Activated T-cell treated with anti-CD3 and anti-CD28 coated beads, Interleukin-2, amount 50 U/mL, for 72 hours (primary cell): ENCODE data around the gene CAPN10. TPM values are rescaled to one million over a fixed set of nuclear protein-coding genes. Genes with fewer than 3 reads are reported as not detected.

Experiments
- ATAC-seq, 2 donors: fragments of 150-1000 bp; cut with Tn5 transposase; replicated peaks in 1 of 2; 2 replicates each; pipeline ENCODE4 v1.10.0; 2021; ENCODE audit warnings: moderate library complexity in 2 of 2, mild to moderate bottlenecking in 1 of 2
- DNase-seq, 2 donors: peaks; one replicate each; pipeline ENCODE4 v3.0.0; 2021 to 2022; ENCODE audit warnings: mixed read lengths in 1 of 2
- H3K27ac Mint-ChIP-seq: one replicate; pipeline ENCODE4 v1.8.0; 2022; ENCODE audit warnings: mild to moderate bottlenecking, moderate library complexity, mixed read lengths
- H3K27me3 Mint-ChIP-seq: one replicate; pipeline ENCODE4 v1.8.0; 2022; ENCODE audit warnings: low read depth, mixed read lengths
- H3K36me3 Mint-ChIP-seq, 2 donors: one replicate each; pipeline ENCODE4 v1.8.0; 2022; ENCODE audit warnings: mixed read lengths in 2 of 2, mild to moderate bottlenecking in 1 of 2; ENCODE audit not compliant: insufficient read depth in 2 of 2
- H3K4me1 Mint-ChIP-seq: one replicate; pipeline ENCODE4 v1.8.0; 2022; ENCODE audit warnings: low read depth, mixed read lengths
- H3K4me3 Mint-ChIP-seq, 2 donors: one replicate each; pipeline ENCODE4 v1.8.0; 2022; ENCODE audit warnings: mild to moderate bottlenecking in 2 of 2, mixed read lengths in 2 of 2, moderate library complexity in 2 of 2
- H3K9me3 Mint-ChIP-seq, 2 donors: one replicate each; pipeline ENCODE4 v1.8.0; 2022; ENCODE audit warnings: mixed read lengths in 2 of 2
- total RNA-seq, 2 donors: library from RNA; stranded (reverse); gene quantifications; one replicate each; pipeline ENCODE4 v1.2.3, GENCODE V29; 2022

CAPN10 gene
- total RNA-seq, 2 donors from 2014 or later: 36.9 to 43.7 TPM

GRCh38 chr2:240566203-240567136, 20.1 kb upstream of the CAPN10 start:
- no peaks in the 10 kb centered on the region for H3K9me3 Mint-ChIP-seq
- DNase-seq: peak; percentile 97 to 98
- no peaks in the 10 kb centered on the region for H3K27me3 Mint-ChIP-seq
- peaks cover 76% of the 10 kb centered on the region for H3K4me1 Mint-ChIP-seq
- H3K27ac Mint-ChIP-seq: peak overlapping the region; percentile 96
- peak overlapping the region; percentile 94 to 97 for H3K4me3 Mint-ChIP-seq
- H3K36me3 Mint-ChIP-seq: peaks cover 14 to 16% of the 10 kb centered on the region in 2 donors
- peak; percentile 68 to 69 for ATAC-seq

- no peak for ATAC-seq
- DNase-seq: peak; percentile 35 to 52
- Mint-ChIP-seq H3K27me3 (no peaks in the 10 kb centered on the region), H3K4me3 (peak overlapping the region; percentile 94 to 97), H3K27ac (peak overlapping the region; percentile 84), H3K36me3 (peaks cover 10 to 14% of the 10 kb centered on the region in 2 donors), H3K4me1 (peaks cover 73% of the 10 kb centered on the region), H3K9me3 (no peaks in the 10 kb centered on the region)
Measured at GRCh38 chr2:240567137-240567871, 19.2 kb upstream of the CAPN10 start.

GRCh38 chr2:240567872-240568677, 18.5 kb upstream of the CAPN10 start, which contains the start of gene RNPEPL1:
Gene RNPEPL1, plus strand, starts transcription at chr2:240568484. Its CDS starts 103 bp downstream, at chr2:240568587.
- H3K27ac Mint-ChIP-seq: peak within 1 kb of the TSS; percentile 84
- H3K9me3 Mint-ChIP-seq: no peaks in the 10 kb centered on the region
- no peaks in the 10 kb centered on the region for H3K27me3 Mint-ChIP-seq
- peaks cover 66% of the 10 kb centered on the region for H3K4me1 Mint-ChIP-seq
- peak; percentile 57 to 74 for DNase-seq
- ATAC-seq: peak; percentile 37 to 41
- peaks cover 10 to 11% of the 10 kb centered on the region in 2 donors for H3K36me3 Mint-ChIP-seq
- peak within 1 kb of the TSS; percentile 94 to 97 for H3K4me3 Mint-ChIP-seq

- ATAC-seq (peak in 1 of 2 donors; percentile 2), DNase-seq (peak; percentile 50 to 64)
- Mint-ChIP-seq H3K27ac (peak overlapping the region; percentile 79), H3K27me3 (no peaks in the 10 kb centered on the region), H3K36me3 (peaks cover 7 to 8% of the 10 kb centered on the region in 2 donors), H3K4me3 (peak overlapping the region; percentile 83 to 88), H3K9me3 (no peaks in the 10 kb centered on the region), H3K4me1 (peaks cover 57% of the 10 kb centered on the region)
Measured at GRCh38 chr2:240568678-240569522, 17.6 kb upstream of the CAPN10 start.

DNA sequence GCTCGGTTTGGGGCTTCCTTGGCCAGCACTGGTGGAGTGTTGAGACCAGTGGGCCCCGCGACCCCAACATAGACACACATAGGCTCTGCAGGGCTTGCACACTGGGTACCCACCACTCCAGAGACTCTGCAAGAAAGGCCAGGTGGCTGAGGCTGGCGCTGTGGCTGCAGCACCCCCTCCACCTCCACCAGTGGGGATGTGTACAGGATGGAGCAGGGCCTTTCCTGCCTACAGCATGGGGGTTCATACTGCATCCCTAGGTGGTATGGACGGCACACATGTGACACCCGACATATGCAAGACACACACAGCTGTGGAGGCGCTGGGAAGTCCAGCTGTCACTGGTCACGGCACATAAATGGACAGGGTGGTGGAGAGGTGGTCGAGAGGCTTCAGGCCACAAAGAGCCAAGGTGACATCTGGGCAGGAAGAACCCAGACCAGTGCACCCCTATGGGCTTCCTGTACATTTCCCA, 17.0 kb upstream of the CAPN10 start:
- no peaks in the 10 kb centered on the region for H3K9me3 Mint-ChIP-seq
- H3K36me3 Mint-ChIP-seq: peaks cover 5 to 8% of the 10 kb centered on the region in 2 donors
- peak overlapping the region; percentile 79 for H3K27ac Mint-ChIP-seq
- H3K27me3 Mint-ChIP-seq: no peaks in the 10 kb centered on the region
- peaks cover 51% of the 10 kb centered on the region for H3K4me1 Mint-ChIP-seq
- H3K4me3 Mint-ChIP-seq: peak overlapping the region; percentile 83 to 88
- no peak for ATAC-seq
- no peak for DNase-seq

GRCh38 chr2:240569998-240570530, 16.5 kb upstream of the CAPN10 start:
- Mint-ChIP-seq H3K27me3 (no peaks in the 10 kb centered on the region), H3K9me3 (no peaks in the 10 kb centered on the region), H3K4me3 (peak overlapping the region; percentile 83 to 88), H3K27ac (no peak overlapping the region), H3K4me1 (peaks cover 46% of the 10 kb centered on the region), H3K36me3 (peaks cover 2 to 6% of the 10 kb centered on the region in 2 donors)
- DNase-seq (no peak), ATAC-seq (no peak)

- Mint-ChIP-seq H3K4me3 (no peak overlapping the region), H3K36me3 (peaks cover 2 to 6% of the 10 kb centered on the region in 2 donors), H3K4me1 (peaks cover 40% of the 10 kb centered on the region), H3K27ac (peak overlapping the region; percentile 79), H3K9me3 (no peaks in the 10 kb centered on the region), H3K27me3 (no peaks in the 10 kb centered on the region)
- ATAC-seq (no peak), DNase-seq (no peak)
Measured at GRCh38 chr2:240570531-240571313, 15.8 kb upstream of the CAPN10 start.

DNA sequence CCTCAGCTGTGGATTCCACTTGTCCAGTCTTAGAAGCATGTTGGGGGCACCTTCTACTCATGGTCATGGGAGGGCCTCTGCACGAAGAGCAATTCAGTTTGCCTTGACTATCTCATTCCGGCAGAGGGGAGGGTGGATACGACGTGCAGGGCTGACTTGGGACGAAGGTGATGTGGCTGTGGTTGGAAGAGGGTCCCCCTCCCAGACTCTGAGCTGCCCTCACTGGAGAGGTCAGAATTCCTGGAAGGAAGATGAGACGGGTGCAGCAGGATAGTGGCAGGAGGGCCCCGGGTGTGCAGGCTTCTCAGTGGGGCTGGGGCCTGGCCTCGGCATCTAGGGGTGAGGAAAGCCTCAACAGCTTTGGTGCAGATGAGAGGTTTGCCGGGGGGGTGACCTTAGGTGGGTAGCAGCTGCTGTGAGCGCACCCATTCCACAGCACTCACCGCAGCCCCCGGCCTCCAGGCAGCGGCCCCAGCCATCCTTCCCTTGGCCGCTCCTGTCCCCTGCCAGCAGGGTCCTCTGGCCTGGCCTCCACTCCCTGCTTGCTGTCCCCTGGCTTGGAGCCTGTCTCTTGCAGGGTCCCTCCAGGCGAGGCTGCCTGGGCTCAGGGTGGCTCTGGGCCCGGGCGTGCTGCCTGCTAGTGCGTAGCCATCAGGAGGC, 15.1 kb upstream of the CAPN10 start:
- H3K36me3 Mint-ChIP-seq: peaks cover 2 to 6% of the 10 kb centered on the region in 2 donors
- peaks cover 40% of the 10 kb centered on the region for H3K4me1 Mint-ChIP-seq
- H3K27ac Mint-ChIP-seq: no peak overlapping the region
- no peak overlapping the region for H3K4me3 Mint-ChIP-seq
- no peaks in the 10 kb centered on the region for H3K9me3 Mint-ChIP-seq
- DNase-seq (no peak), ATAC-seq (no peak)
- H3K27me3 Mint-ChIP-seq: no peaks in the 10 kb centered on the region

- no peak for ATAC-seq
- no peaks in the 10 kb centered on the region for H3K27me3 Mint-ChIP-seq
- no peaks in the 10 kb centered on the region for H3K9me3 Mint-ChIP-seq
- H3K36me3 Mint-ChIP-seq: peaks cover 2 to 3% of the 10 kb centered on the region in 2 donors
- no peak for DNase-seq
- H3K4me1 Mint-ChIP-seq: peaks cover 35% of the 10 kb centered on the region
- H3K4me3 Mint-ChIP-seq: no peak overlapping the region
- no peak overlapping the region for H3K27ac Mint-ChIP-seq
Measured at GRCh38 chr2:240572141-240573031, 14.1 kb upstream of the CAPN10 start.

GRCh38 chr2:240573071-240573515, 13.4 kb upstream of the CAPN10 start:
- ATAC-seq (no peak), DNase-seq (no peak)
- Mint-ChIP-seq H3K4me1 (peaks cover 29% of the 10 kb centered on the region), H3K36me3 (no peaks in the 10 kb centered on the region), H3K27ac (no peak overlapping the region), H3K9me3 (no peaks in the 10 kb centered on the region), H3K4me3 (no peak overlapping the region), H3K27me3 (no peaks in the 10 kb centered on the region)
